GM19035 (cell line): ENCODE data around the gene RIMBP2.

Experiments
- ATAC-seq: cut with Tn5 transposase; IDR thresholded peaks from one replicate; pipeline ENCODE4 v1.9.1; 2021; ENCODE audit not compliant: unreplicated experiment

Gene RIMBP2

GRCh38 chr12:130474599-130475269 is 241.4 kb downstream of the RIMBP2 start:
- no peak for ATAC-seq

- ATAC-seq = no peak
Observed at GRCh38 chr12:130473266-130473665, 242.8 kb downstream of the RIMBP2 start.

GRCh38 chr12:130470969-130471368 is 245.1 kb downstream of the RIMBP2 start:
- no peak for ATAC-seq

GRCh38 chr12:130469552-130469951 is 246.5 kb downstream of the RIMBP2 start:
- ATAC-seq = no peak

- ATAC-seq = no peak
Observed at GRCh38 chr12:130468700-130469245, 247.3 kb downstream of the RIMBP2 start.

- no peak for ATAC-seq
Observed at GRCh38 chr12:130468186-130468585, 247.9 kb downstream of the RIMBP2 start.

GRCh38 chr12:130465626-130466025 is 250.5 kb downstream of the RIMBP2 start:
- ATAC-seq = no peak

- no peak for ATAC-seq
Observed at GRCh38 chr12:130465046-130465445, 251.1 kb downstream of the RIMBP2 start.

GRCh38 chr12:130463818-130464670 is 252.1 kb downstream of the RIMBP2 start:
- ATAC-seq = no peak

- ATAC-seq = no peak
Observed at GRCh38 chr12:130463275-130463658, 252.8 kb downstream of the RIMBP2 start.

GRCh38 chr12:130462558-130463274 is 253.4 kb downstream of the RIMBP2 start:
- no peak for ATAC-seq

- ATAC-seq = no peak
Observed at GRCh38 chr12:130461839-130462557, 254.1 kb downstream of the RIMBP2 start.

GRCh38 chr12:130461447-130461815 is 254.7 kb downstream of the RIMBP2 start:
- no peak for ATAC-seq

- no peak for ATAC-seq
Observed at GRCh38 chr12:130460611-130461446, 255.3 kb downstream of the RIMBP2 start.

- ATAC-seq = no peak
Observed at GRCh38 chr12:130459916-130460315, 256.2 kb downstream of the RIMBP2 start.

GRCh38 chr12:130458341-130458740 is 257.8 kb downstream of the RIMBP2 start:
- ATAC-seq = no peak

- no peak for ATAC-seq
Observed at GRCh38 chr12:130457215-130457614, 258.9 kb downstream of the RIMBP2 start.

GRCh38 chr12:130456375-130457199 is 259.5 kb downstream of the RIMBP2 start:
- no peak for ATAC-seq

GRCh38 chr12:130455161-130455560 is 260.9 kb downstream of the RIMBP2 start:
- no peak for ATAC-seq
